HG03045 (cell line): ENCODE measurements around the gene ZFP36L1.
A peak's percentile ranks its signal among the peaks of the same experiment; 100 is the strongest.

Experiments
- ATAC-seq: cut with Tn5 transposase; IDR thresholded peaks from one replicate; pipeline ENCODE4 v1.9.1; 2021; ENCODE audit warnings: mild to moderate bottlenecking, moderate library complexity; ENCODE audit not compliant: unreplicated experiment

Gene ZFP36L1, protein sequence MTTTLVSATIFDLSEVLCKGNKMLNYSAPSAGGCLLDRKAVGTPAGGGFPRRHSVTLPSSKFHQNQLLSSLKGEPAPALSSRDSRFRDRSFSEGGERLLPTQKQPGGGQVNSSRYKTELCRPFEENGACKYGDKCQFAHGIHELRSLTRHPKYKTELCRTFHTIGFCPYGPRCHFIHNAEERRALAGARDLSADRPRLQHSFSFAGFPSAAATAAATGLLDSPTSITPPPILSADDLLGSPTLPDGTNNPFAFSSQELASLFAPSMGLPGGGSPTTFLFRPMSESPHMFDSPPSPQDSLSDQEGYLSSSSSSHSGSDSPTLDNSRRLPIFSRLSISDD

DNA sequence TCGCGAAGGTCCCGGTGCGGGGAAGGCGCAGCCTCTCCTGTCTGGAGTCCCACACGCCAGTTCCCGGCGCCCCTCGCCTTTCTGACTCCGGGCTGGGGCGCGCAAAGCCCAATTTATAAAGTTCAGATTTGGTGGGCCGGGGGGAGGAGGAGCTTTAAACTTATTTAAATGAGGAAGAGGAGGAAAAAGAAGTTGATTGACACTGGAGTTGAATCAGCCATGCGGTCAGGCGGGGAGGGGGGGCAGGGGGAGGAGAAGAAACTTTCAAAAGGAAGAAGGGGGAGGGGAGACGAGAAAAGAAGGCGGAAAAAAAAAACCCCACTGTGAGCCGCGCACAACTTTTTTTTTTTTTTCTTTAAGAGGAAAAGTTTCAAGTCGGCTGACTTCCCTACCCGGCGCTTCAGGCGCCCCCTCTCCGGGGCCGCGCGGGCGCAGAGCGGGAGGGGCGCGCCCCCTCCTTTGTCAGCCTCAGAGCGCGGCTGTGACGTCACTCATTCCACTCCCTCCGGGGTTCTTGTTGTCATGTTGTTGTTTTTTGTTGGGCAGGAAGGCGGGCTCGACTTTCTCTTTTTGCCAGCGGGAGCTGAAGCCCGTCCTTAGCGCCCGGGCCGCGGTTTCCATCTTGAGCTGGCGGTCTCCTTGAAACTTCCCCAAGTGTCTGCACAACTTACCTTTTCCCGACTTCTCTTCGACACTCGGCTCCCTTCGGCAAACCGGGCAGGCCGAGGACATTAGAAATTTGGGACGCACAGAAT lies at the start of gene ZFP36L1:
ZFP36L1 (minus strand) TSS at position 89 of the 755 bp plus-strand sequence. CDS start 129 bp downstream, outside the sequence.
- ATAC-seq = peak; percentile 36

DNA sequence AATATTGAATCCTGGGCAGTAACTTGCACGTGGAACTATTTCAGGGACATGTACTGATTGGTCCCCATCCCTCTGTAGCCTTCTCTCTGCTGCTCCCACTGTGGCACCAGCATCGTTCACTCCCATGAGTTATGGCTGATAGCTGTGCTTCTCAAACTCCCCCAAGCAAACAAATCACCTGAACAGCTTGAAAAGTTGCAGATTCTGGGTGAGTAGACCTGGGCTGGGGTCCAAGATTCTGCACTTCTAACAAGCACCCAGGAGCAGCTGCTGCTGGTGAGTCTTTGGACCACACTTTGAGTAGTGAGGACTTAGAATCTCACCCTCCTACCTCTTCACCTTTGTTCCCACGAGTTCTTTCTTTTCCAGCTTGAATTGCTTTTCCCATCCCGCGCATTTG lies 49.4 kb upstream of the ZFP36L1 start:
- ATAC-seq = no peak

DNA sequence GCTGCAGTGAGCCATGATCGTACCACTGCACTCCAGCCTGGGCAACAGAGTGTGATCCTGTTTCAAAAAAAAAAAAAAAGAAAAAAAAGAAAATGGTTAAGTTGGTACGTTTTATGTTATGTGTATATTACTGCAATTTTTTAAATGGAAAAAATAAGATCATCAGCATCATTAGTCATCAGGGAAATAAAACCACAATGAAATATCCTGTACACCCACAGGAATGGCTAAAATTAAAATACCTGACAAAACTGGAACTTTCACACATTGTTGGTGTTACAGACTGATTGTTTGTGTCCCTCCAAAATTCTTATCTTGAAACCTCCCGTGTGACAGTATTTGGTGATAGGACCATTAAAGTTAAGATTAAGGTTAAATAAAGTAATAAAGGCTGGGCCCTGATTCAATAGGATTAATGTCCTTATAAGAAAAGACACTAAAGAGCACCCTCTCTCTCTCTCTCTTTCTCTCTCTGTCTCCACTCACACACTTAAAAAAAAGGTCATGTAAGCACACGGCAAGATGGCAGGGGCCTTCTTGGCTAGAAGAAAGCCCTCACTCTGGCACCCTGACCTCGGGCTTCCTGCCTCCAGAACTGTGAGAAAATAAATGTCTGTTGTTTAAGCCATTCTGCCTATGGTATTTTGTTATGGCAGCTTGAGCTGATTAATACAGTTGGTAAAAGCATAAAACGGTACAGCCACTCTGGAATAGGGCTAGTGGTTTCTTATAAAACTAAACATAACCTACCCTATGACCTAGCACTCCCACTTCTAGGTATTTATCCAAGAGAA lies 48.3 kb upstream of the ZFP36L1 start:
- no peak for ATAC-seq

DNA sequence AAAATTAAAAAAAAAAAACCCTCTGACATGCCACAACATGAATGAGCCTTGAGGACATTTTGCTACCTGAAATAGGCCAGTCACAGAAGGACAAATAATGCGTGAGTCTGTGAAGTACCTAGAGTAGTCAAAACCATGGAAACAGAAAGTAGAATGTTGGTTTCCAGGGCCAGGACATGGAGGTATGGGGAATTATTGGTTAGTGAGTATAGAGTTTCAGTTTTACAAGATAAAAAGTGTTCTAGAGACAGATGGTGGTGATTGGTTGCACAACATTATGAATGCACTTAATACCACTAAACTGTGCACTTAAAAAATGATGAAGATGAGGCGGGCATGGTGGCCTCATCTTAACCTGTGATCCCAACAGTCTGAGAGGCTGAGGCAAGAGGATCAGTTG lies 47.6 kb upstream of the ZFP36L1 start:
- no peak for ATAC-seq

DNA sequence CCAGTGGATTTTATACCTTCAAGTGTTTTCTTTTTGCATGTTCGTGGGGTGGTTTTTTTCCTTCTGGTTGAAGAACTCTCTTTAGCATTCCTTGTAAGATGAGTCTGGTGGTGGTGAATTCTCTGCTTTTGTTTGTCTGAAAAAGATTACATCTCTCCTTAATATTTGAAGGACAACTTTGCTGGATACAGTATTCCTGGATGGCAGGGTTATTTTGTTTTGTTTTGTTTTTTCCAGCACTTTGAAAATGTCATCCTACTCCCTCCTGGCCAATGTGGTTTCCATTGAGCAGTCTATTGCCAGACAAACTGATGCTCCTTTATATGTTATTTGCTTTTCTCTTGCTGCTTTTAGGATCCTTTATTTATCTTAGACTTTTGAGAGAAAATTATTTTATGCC lies 43.2 kb upstream of the ZFP36L1 start:
- ATAC-seq = no peak

DNA sequence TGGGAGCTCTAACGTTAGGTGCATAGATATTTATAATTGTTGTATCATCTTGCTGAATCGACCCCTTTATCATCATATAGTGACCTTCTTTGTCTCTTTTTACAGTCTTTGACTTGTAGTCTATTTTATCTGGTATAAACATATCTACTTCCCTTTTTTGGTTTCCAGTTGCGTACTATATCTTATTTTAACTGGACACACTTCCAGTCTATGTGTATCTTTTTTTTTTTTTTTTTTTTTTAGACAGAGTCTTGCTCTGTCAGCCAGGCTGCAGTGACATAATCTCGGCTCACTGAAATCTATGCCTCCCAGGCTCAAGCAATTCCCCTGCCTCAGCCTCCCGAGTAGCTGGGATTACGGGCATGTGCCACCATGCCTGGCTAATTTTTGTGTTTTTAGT lies 41.9 kb upstream of the ZFP36L1 start:
- no peak for ATAC-seq

DNA sequence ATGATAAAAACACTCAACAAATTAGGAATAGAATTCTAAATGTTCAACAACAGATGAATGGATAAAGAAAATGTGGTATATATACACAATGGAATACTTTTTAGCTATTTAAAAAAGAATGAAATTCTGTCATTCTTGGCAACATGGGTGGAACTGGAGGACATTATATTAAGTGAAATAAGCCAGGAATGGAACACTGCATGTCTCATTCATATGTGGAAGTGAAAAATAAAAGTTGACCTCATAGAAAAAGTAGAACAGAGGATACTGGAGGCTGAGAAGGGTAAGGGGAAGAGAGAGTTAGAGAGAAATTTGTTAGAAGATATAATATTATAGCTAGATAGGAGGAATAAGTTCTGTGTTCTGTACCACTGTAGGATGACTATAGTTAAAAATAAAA lies 35.8 kb upstream of the ZFP36L1 start:
- no peak for ATAC-seq

DNA sequence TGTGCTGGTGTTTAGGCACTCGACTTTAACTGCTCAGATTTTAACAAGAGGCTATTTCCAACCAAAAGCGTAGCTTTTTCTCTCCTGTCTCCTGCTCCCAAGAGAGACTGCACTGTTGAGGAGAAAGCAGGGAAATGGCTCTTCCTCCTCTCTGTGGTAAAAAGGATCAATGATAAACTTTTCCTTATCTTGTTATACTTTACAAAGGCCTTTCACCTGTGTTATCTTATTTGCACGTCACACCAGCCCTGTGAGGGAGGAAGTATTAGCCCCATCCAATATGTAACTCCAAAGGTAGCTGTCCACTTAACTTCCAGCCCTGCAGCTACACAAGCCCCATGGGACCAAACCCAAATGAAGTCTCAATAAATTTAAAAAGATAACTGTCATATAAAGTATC lies 32.9 kb upstream of the ZFP36L1 start:
- no peak for ATAC-seq

DNA sequence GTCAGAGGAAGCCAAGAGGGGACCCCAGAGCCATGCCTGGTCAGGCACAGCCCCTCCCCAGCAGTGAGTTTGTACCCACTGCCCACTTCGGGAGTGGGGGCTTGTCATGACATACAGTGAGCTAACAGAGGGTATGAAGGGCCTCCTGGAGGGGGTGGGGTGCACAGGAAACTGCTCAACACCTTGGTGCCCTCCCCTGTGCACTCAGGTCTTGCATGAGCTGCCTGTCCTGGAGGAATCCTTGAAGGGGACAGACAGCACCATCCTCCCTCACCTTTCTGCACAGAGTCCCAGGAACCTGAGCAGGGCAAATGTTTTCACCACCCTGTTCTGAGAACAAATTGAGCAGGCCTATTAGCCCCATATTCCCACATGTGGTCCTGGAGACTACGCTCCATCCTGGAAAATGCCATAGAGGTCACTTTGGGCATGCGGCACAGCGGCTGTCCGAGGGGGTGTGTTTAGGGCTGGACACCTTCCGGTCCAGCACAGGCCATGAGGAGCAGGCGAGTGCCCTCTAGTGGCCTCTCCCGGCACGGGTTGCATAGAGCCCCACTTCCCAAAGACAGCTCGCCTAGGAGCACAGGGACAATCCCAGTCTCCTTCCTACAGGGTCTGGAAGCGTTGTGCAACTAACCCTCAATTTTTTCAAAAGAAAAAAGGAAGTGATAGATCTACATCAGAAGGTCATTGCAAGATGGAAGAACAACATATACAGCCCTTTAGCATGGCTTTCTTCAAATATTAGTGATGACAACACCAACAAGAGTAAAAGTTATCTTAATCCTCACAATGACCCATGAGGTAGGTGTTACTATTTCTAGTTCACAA lies 31.9 kb upstream of the ZFP36L1 start:
- no peak for ATAC-seq

DNA sequence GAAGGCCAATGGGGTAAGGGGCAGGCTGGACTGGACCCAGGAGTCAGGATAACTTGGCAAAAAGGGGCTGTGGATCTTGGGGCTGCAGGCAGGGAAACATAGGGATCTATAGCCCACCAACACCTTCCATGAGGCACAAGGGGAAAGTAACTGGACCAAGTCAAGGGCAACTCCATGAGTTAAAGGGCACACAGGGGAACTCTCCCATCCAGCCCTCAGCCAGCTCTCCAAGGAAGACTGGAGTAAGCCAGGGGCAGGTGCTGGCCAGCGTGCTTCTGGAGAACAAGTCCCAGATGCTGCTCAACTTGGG lies 31.3 kb upstream of the ZFP36L1 start:
- ATAC-seq = no peak

DNA sequence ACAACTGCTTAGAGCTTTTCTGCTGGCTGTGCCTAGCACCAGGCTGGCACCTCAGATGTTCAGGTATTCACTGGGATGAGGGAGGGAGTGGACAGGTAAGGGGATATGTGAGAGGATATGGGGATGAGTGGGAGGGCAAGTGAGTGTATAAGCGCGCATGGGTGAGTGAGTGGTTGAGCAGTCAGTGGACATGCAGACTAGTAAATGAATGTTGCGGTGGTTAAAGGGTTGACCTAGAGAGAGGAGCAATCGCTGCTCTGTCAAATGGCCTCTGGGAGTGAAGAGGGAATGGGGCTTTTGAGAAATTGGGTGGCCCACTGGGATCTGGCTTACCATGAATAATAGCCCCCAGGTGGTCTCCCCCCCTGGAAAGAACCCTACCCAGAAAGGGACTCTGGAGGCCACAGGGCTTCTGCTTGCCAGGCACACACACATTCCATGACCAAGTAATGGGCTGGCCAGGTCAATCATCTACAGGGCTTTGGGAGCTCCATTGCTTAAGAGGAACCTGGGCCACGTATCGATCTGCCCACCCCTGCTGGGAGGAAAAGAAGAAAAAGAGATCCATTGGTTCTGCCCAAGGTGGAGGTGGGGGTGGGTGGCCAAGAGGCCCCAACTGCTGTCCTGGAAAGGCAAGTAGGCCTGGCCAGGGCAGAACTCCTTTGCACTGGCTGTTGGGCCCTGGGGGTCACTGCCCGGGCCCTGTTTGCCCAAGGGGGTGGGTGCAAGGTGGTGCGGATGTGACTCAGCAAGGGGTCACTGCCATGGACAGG lies 30.8 kb upstream of the ZFP36L1 start:
- no peak for ATAC-seq

DNA sequence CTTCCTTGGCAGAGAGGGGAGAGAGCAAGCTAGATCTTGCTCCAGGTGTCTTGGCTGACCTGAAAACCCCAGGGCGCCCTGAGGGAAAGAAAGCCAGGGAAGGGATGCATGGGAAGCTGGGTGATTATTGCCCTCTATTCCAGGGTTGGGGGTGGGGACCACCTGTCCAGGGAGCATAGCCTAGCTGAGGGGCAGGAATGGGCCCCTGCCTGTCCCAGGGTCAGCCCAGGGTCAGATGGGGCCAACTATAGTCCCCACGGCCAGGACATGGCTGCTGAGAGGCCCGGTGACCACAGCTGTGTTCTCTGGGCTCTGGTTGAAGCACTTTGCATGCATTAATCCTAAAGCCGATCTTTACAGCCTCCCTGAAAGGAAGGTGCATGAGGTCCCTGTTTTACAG lies 30.1 kb upstream of the ZFP36L1 start:
- ATAC-seq = no peak

DNA sequence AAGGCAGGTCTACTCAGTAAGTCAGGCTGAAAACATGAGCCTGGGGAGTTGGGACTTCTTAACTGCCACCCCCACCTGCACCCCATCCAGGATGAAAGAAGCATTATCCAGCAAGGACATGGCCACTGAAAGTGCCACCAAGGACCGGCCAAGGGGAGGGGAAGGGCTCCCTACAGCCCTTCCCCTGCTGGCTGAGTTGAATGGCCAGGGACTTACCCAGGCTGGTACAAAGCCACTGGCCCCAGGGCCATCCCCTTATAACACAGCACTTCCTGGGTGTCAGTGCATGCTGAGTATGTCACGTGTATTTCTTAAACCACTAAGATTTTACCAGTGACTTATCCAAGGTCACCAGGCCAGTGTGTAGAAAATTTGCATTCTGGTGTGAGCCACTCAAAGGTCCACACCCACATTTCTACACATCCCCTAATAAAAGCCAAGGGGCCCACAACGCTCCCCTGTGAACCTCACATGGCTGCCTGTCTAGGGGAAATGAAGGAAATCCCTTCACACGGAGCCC lies 29.3 kb upstream of the ZFP36L1 start:
- ATAC-seq = peak; percentile 65

DNA sequence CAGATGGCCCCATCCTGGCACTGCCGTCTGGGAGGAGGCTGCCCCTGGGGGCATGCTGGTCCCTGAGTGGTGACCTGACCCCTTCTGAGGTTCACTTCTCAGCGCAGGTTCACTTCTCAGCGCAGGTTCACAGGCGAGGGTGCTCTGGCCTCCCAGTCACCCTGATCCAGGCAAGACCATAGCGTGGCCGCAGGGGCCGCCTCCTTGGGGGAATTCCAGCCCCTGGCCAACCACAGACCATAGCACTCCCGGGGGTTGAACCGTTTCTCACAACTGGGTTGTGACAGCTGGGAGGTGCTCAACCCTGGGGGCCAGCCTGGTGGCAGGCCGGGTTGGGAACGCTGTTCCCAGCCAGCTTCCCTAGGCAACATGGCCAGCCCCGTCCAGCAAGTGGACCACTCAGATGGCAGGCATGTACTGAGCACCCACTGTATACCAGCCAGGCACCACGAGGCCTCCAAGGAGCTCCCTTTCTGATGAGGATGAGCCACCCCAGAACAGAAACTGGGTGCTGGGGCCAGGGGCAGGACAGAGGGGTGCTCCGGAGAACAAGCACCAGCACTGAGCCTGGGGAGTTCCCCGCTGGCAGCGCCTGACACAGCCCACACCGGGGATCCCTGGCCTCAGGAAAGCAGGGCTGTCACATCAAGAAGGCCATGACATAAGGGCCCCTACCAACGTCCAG lies 28.3 kb upstream of the ZFP36L1 start:
- peak; percentile 29 for ATAC-seq

DNA sequence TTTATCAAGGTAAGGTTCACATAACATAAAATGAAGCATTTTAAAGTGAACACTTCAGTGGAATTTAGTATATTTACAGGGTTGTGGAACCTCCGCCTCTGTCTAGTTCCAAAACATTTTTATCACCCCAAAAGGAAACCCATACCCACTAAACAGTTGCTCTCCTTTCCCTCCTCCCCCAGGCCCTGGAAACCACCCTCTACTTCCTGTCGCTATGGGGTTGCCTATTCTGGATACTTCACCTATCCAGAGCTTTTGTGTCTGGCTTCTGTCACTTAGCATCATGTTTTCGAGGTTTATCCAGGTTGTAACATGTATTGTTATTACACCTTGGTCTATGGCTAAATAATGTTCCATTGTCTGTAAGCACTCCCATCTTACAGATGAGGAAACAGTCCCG lies 27.7 kb upstream of the ZFP36L1 start:
- ATAC-seq = no peak

DNA sequence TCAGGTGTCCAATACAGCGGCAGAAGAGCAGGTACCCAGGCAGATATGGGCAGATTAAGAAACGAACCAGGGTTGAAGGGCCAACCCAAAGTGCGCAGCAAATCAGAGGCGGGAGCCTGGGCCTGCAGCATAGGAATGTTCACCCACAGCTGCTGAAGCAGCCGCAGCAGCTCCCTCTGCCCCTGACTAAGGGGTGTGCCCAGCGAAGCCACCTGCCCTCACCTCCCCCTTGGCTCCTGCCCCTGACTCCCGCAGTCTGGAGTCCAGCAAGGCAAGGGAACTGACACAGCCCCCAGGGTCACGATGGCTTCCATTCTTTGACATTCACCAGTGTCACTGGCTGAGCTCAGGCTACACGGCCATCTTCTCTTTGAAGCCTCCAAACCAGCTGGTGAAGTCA lies 27.3 kb upstream of the ZFP36L1 start:
- no peak for ATAC-seq

DNA sequence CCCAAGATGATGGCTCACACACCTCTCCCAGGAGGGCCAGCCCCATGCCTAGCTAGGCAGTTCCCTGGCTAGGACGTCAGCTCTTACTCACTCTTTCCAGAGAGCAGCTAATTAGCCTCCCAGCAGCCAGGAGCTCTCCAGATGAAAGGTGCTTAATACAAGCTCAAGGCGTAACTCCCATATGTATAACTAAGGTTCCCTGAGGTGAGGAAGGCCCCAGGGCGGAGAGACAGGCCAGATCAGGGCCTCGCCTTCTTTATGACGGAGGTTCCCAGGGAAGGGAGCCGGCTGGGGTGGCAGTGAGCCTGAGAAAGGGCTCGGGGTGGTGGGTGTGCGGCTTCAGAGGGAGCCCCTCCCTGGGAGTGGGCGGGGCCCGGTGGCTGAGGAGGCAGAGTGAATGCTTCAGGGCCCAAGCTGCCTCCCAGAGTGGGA lies 26.4 kb upstream of the ZFP36L1 start:
- no peak for ATAC-seq

DNA sequence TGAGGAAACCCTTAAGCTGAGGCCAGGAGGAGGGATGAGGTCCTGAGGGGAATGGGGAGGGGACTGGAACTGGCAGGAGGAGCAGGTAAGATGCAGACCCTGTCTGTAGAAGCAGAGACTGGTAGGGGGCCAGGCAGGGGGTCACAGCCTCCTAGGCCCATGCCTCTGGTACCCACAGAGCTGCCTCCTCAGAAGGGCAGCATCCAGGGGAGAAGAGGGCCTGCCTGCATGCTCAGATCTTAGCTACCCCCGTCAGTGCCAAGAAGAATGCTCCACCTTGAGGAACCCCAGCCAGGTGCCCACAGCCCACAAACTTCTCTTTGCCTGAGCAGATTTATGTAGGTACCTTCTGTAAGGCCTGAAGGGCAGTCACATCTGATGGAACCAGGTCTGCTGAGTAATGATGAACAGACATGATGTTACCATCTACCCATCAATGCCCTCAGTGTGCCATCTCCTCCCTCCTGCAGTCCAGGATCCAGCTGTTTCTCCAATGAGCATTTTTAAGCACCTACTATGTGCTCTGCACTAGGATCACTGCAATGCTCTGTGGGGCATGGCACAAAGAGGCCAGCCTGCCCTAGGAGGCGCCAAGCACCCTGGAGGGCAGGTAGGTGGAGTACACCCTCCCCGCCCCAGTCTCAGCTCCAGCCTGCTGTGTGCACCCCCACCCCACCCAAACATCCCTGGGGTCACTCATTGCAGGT lies 24.8 kb upstream of the ZFP36L1 start:
- no peak for ATAC-seq

DNA sequence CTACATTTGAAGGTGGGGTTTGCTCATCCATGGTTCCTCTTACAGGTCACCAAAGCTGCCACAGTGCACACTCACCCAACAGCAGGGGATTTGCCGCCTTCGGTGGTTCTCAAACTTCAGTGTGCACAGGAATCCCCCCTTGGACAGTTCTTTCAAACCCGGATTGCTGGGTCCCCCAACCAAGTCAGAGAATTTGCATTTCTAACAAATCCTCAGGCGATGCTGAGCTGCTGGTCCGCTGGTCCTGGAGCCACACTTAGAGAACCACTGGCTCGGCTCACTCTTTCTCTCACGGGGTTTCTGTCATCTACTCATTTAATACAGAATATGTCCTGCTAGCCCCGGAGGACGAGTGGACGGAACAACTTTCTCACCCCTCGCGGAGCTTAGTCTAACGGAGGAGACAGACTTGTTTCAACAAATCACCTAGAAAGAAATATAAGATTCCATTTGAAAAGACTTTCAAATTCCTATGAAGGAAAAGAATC lies 24.1 kb upstream of the ZFP36L1 start:
- ATAC-seq = no peak
